ENCODE measurements around the gene RCC1. TPM values are rescaled to one million over a fixed set of nuclear protein-coding genes. Genes with fewer than 3 reads are reported as not detected.
A peak's percentile ranks its signal among the peaks of the same experiment; 100 is the strongest.
"Not testable (repeated sequence)": the region's sequence is repeated elsewhere in the genome, so short reads cannot be mapped to it uniquely, and the experiment has no call there.

RCC1 gene
- total RNA-seq, 2 experiments from 2014 or later: 108 to 113 TPM

- H3K27ac Mint-ChIP-seq: no peak overlapping the region
- POLR2A ChIA-PET: interaction anchor here (1.1 kb wide), 1 partner anchor 17 kb away, joined by 3 read pairs; no protein-coding TSS in a partner anchor
- intact Hi-C loops (cut with micrococcal nuclease): no loop called here
- no peaks in the 10 kb centered on the region for H3K9me3 Mint-ChIP-seq
- TF ChIP-seq CTCF (IDR thresholded peaks at IDR 0.05): no peak
- DNase-seq (no peak), ATAC-seq (no peak)
- CTCF ChIA-PET: interaction anchor here (1.2 kb wide), 1 partner anchor 9 kb away, joined by 3 read pairs; no protein-coding TSS in a partner anchor
- no peaks in the 10 kb centered on the region for H3K27me3 Mint-ChIP-seq
- H3K4me3 Mint-ChIP-seq: no peak overlapping the region
- no peaks in the 10 kb centered on the region for H3K4me1 Mint-ChIP-seq (ENCODE audit: low read depth)
- peaks cover 22% of the 10 kb centered on the region for H3K36me3 Mint-ChIP-seq (ENCODE audit: low read depth)
Measured at GRCh38 chr1:28540651-28541050, 34.8 kb downstream of the RCC1 start.

- H3K36me3 Mint-ChIP-seq (ENCODE audit: low read depth): peaks cover 14% of the 10 kb centered on the region
- ChIA-PET CTCF (interaction anchor here (1.2 kb wide), 1 partner anchor 8 kb away, joined by 3 read pairs; no protein-coding TSS in a partner anchor), POLR2A (interaction anchor here (0.6 to 1.6 kb wide), 4 partner anchors 11 to 57 kb away, joined by 3 to 4 read pairs (median 4); partner anchors contain the start of gene TRNAU1AP)
- H3K9me3 Mint-ChIP-seq; H3K27ac Mint-ChIP-seq; DNase-seq; H3K4me3 Mint-ChIP-seq; intact Hi-C loops (cut with micrococcal nuclease); ATAC-seq; H3K4me1 Mint-ChIP-seq (ENCODE audit: low read depth); H3K27me3 Mint-ChIP-seq: not testable (repeated sequence)
Measured at GRCh38 chr1:28541414-28542015, 35.7 kb downstream of the RCC1 start.

GRCh38 chr1:28545246-28545628 is 39.4 kb downstream of the RCC1 start:
- no peak for TF ChIP-seq CTCF (IDR thresholded peaks at IDR 0.05)
- ChIA-PET CTCF (interaction anchor here (1.0 kb wide), 1 partner anchor 36 kb away, joined by 3 read pairs; no protein-coding TSS in a partner anchor), POLR2A (interaction anchor here (1.5 kb wide), 2 partner anchors 8 to 25 kb away, joined by 3 read pairs; no protein-coding TSS in a partner anchor)
- DNase-seq (no peak), ATAC-seq (no peak)
- intact Hi-C loops (cut with micrococcal nuclease): no loop called here
- H3K27me3 Mint-ChIP-seq: no peaks in the 10 kb centered on the region
- no peaks in the 10 kb centered on the region for H3K9me3 Mint-ChIP-seq
- no peak overlapping the region for H3K27ac Mint-ChIP-seq
- H3K4me3 Mint-ChIP-seq: no peak overlapping the region
- H3K4me1 Mint-ChIP-seq (ENCODE audit: low read depth): no peaks in the 10 kb centered on the region
- H3K36me3 Mint-ChIP-seq (ENCODE audit: low read depth): no peaks in the 10 kb centered on the region

GRCh38 chr1:28548318-28548717 is 42.5 kb downstream of the RCC1 start:
- no peaks in the 10 kb centered on the region for H3K9me3 Mint-ChIP-seq
- no peak overlapping the region for H3K27ac Mint-ChIP-seq
- no peaks in the 10 kb centered on the region for H3K27me3 Mint-ChIP-seq
- no peak overlapping the region for H3K4me3 Mint-ChIP-seq
- peaks cover 2% of the 10 kb centered on the region for H3K36me3 Mint-ChIP-seq (ENCODE audit: low read depth)
- CTCF ChIA-PET: no interaction called here
- no peak for ATAC-seq
- intact Hi-C loops (cut with micrococcal nuclease): no loop called here
- H3K4me1 Mint-ChIP-seq (ENCODE audit: low read depth): peaks cover 3% of the 10 kb centered on the region
- no peak for TF ChIP-seq CTCF (IDR thresholded peaks at IDR 0.05)
- POLR2A ChIA-PET: interaction anchor here (0.8 to 1.5 kb wide), 4 partner anchors 10 to 210 kb away, joined by 3 to 4 read pairs (median 3); no protein-coding TSS in a partner anchor
- no peak for DNase-seq

- TF ChIP-seq CTCF (IDR thresholded peaks at IDR 0.05): no peak
- ChIA-PET POLR2A (interaction anchor here (1.3 to 15.5 kb wide), 4 partner anchors 27 to 97 kb away, joined by 3 to 264 read pairs (median 32); partner anchors contain the start of genes RCC1 and RNU11), CTCF (interaction anchor here (0.6 to 5.1 kb wide), 3 partner anchors 13 to 326 kb away, joined by 3 to 30 read pairs (median 4); no protein-coding TSS in a partner anchor)
- H3K27me3 Mint-ChIP-seq: no peaks in the 10 kb centered on the region
- ATAC-seq (no peak), DNase-seq (no peak)
- intact Hi-C loops (cut with micrococcal nuclease): no loop called here
- peaks cover 16% of the 10 kb centered on the region for H3K36me3 Mint-ChIP-seq (ENCODE audit: low read depth)
- H3K4me1 Mint-ChIP-seq (ENCODE audit: low read depth): peaks cover 13% of the 10 kb centered on the region
- no peak overlapping the region for H3K4me3 Mint-ChIP-seq
- peak overlapping the region; percentile 20 for H3K27ac Mint-ChIP-seq
- H3K9me3 Mint-ChIP-seq: no peaks in the 10 kb centered on the region
Measured at GRCh38 chr1:28551381-28551780, 45.5 kb downstream of the RCC1 start.
